ENCODE data around the gene DRP2.

GRCh38 chrX:101252634-101253033, 33.0 kb downstream of the DRP2 start:
- TF ChIP-seq CTCF (conservative IDR thresholded peaks at IDR 0.05 in 1 of 2, IDR thresholded peaks at IDR 0.05 in 1 of 2; ENCODE audit: extremely low read depth in 1 of 2, insufficient read depth in 1 of 2, low read depth in 1 of 2, low read length in 2 of 2) (no peak), EZH2 (IDR thresholded peaks at IDR 0.05; ENCODE audit: borderline replicate concordance, low read length) (no peak)
